GM21576 (cell line): ENCODE measurements around the gene MED16.

Source experiments
- ATAC-seq: cut with Tn5 transposase; IDR thresholded peaks from one replicate; pipeline ENCODE4 v1.9.1; 2021; ENCODE audit warnings: mild to moderate bottlenecking, moderate library complexity; ENCODE audit not compliant: unreplicated experiment

MED16 gene, protein sequence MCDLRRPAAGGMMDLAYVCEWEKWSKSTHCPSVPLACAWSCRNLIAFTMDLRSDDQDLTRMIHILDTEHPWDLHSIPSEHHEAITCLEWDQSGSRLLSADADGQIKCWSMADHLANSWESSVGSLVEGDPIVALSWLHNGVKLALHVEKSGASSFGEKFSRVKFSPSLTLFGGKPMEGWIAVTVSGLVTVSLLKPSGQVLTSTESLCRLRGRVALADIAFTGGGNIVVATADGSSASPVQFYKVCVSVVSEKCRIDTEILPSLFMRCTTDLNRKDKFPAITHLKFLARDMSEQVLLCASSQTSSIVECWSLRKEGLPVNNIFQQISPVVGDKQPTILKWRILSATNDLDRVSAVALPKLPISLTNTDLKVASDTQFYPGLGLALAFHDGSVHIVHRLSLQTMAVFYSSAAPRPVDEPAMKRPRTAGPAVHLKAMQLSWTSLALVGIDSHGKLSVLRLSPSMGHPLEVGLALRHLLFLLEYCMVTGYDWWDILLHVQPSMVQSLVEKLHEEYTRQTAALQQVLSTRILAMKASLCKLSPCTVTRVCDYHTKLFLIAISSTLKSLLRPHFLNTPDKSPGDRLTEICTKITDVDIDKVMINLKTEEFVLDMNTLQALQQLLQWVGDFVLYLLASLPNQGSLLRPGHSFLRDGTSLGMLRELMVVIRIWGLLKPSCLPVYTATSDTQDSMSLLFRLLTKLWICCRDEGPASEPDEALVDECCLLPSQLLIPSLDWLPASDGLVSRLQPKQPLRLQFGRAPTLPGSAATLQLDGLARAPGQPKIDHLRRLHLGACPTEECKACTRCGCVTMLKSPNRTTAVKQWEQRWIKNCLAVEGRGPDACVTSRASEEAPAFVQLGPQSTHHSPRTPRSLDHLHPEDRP

DNA sequence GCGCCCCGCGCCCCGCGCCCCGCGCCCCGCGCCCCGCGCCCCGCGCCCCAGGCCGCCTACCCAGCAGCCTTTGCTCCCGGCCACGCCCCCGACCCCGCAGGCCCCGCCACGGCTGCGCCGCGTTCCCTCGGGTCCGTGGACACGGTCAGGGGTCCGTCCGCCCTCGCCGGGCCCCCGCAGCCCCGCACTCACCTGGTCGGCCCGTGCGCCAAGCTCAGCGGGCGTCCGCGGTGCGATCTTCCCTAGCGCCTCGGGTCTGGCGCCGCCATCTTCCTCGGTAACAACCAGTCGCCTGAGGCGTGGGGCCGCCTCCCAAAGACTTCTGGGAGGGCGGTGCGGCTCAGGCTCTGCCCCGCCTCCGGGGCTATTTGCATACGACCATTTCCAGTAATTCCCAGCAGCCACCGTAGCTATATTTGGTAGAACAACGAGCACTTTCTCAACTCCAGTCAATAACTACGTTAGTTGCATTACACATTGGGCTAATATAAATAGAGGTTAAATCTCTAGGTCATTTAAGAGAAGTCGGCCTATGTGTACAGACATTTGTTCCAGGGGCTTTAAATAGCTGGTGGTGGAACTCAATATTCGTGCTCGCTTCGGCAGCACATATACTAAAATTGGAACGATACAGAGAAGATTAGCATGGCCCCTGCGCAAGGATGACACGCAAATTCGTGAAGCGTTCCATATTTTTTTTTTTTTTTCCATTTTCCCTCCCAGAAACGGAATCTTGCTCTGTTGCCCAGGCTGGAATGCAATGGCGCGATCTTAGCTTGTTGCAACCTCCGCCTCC, at the start of gene MED16, which contains the start of gene RNU6-9:
Gene MED16 (minus strand): TSS at position 294 of the 796 bp plus-strand sequence. CDS start 2,056 bp downstream, outside the sequence.
Gene RNU6-9 (plus strand): TSS at position 591 of the 796 bp plus-strand sequence.
- ATAC-seq = peak; percentile 79

DNA sequence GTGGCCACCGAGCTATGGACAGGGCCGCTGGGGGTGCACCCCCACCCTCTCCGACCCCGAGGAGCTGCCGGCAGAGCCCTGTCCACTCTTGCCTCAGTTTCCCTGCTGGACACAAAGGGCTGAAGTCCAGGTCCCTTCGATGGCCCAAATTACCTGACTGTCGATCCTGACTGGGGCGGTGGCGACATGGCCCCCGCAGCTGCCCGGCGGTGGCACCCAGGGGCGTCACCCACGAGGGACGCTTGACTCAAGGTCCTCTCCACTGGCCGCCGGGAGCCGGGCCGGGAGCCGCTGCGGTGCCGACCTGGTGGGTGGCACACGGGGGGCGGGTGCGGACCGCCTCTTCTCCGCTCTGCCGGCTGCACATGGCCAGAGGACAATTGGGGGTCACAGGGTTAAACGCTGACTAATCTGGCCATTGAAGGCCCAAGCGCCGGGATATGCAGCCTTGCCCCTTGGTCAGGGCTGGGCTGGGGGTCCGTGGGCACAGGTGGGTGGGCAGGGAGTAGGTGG, 49.2 kb upstream of the MED16 start:
- no peak for ATAC-seq

DNA sequence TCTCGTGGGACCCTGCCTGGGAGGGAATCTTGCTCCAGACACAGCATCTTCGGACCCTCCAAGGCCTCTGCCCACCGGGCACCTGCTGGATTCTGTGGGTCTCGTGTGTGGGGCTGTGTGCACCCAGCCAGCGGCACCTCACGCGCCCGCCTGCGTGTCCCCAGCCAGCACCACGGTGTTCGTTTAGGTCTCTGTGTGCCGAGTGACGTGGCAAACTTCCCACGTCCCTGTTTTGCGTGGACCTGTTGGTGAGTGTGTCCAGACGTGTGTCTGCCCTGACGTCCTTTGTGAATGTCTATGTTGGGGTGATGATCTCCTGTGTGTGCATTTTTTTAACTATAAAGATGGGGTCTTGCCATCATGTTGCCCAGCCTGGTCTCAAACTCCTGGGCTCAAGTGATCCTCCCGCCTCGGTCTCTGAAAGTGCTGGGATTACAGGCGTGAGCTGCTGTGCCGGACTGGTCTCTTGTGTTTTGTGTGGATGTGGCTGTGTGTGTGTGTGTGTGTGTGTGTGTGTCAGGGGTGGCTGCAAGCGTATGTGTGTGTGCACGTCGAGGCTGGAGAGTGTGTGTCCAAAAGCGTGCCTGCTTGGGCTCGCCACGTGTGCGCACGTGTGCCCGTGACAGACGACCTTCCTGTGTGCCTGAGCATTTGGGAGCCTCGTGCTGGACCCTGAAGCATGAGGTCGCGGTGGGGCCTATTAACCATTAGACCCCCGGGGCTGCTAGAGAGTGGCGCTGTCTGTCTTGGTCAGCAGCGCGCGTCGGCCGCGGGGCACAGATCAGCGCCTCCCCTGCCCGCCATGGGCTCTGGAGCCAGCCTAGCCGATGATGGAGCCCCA, 48.5 kb upstream of the MED16 start:
- ATAC-seq = no peak

DNA sequence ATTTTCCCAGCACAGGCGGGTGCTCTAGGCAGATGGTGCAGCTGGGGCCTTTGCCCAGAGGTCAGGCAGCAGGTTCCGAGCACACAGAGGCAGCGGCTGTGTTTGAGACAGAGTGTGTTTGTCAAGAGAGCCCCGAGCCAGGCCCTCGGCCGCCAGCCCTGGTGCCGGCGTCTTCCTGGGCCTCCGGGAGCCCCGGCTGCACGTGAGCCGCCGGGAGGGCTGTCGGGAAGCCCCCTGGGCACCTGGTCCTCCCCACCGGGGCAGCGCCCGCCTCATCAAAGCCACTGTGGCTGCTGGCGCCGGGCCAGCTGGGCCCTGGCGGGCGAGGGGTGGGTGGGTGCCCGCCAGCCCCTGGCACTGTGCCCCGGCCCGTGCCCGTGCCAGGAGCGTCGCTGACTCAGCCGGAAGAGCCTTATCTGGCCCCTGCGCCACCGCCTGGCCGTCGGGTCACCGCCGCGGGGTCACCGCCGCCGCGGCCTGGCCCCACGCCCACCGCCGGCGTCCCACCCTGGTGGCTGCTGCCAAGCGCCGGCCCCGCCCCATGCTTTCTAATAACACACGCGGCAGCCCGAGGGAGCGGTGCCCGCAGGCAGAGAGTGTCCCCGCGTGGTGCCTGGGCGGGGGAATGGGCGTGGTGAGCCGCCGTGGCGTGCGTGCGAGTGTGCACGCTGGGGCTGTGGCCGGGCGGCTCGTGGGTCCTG, 47.8 kb upstream of the MED16 start:
- ATAC-seq = no peak

DNA sequence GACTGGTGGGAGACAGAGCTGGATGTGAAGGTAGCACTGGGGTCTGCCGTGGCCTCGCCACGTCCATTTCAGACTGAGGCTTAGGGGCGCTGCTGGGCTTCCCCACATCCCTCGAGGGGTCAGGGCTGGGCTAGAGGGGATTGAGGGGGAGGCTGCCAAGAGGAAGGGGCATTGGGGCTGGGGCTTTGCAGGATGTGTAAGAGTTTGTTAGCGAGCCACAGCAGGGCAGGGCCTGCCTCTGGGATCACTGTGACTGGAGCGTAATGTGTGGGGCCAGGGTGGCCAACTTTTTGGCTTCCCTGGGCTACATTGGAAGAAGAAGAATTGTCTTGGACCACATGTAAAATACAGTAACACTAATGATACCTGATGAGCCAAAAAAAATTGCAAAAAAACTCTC, 46.9 kb upstream of the MED16 start:
- ATAC-seq = no peak

DNA sequence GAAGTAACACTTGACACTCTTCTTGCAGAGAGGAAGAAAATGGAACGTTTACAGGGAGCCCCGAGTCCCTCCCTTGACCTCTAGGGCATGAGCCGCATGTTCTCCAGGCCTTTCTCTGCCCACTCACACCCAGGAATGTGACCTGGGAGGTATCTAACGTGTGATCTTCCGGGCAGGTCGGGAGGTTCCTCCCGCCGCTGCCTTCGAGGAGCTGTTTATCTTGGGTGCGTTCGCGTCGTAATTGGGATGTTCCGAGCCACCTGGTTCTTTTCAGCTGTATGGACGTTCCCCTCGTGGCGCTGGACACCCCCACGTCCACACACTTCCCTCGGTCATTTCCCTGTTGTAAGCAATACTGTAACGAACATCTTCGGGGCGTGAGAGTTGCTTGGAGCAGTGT, 46.5 kb upstream of the MED16 start:
- no peak for ATAC-seq

DNA sequence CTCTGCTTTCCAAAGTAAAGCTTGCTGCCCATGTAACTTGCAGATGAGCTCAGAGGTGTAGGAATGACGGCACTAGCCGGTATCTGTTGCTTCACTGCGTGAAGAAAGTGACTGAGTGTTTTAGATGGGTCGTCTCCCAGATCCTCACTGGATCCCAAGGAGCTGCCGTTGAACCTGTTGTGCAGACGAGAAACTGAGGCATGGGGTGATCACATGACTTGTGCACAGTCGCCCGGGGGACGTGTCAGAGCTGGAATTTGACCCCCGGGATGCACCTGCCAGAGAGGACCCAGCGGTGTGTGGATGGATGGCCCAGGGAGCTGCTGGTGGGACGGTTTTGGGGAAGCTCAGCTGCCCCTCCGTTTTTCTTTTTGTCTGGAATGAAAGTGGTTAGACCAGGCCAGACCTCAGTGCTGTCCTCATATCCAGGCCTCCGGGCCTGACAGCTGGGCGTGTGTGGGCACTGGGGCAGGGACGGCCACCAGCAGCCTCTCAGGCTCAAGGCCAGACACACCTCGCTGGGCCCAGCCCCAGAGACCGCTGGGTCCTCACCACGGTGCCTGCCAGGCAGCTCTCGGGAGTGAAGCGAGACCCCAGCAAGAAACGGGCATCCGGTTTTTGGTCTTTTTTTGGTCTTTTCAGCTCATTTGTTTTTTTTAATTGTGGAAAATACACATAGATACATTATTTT, 45.4 kb upstream of the MED16 start:
- ATAC-seq = no peak

DNA sequence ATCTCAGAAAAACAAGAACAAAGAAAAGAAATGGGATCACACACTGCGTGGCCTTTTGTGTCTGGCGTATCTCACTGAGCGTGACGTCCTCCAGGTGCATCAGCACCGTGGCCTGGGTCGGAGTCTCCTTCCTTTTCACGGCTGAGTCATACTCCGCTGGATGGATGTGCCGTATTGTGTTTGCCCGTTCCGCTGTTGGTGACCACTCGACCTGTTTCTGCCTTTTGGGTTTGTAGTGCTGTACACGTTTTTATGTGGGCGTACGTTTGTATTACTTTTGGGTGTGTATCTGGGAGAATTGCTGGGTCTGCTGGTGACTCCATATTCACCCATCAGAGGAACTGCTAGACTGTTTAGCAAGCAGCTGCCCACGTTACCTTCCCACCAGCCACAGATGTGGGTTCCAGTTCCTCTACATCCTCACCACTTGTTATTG, 44.3 kb upstream of the MED16 start:
- no peak for ATAC-seq

DNA sequence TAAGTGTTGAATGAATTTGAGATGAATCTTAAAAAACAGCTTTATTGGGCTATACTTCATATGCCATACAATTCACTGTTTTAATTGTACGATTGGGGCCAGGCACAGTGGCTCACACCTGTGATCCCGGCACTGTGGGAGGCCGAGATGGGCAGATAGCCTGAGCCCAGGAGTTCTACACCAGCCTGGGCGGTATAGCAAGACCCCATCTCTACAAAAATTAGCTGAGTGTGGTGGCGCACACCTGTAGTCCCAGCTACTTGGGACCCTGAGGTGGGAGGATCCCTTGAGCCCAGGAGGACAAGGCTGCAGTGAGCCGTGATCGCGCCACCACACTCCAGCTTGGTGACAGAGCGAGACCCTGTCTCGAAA, 43.2 kb upstream of the MED16 start:
- ATAC-seq = no peak

DNA sequence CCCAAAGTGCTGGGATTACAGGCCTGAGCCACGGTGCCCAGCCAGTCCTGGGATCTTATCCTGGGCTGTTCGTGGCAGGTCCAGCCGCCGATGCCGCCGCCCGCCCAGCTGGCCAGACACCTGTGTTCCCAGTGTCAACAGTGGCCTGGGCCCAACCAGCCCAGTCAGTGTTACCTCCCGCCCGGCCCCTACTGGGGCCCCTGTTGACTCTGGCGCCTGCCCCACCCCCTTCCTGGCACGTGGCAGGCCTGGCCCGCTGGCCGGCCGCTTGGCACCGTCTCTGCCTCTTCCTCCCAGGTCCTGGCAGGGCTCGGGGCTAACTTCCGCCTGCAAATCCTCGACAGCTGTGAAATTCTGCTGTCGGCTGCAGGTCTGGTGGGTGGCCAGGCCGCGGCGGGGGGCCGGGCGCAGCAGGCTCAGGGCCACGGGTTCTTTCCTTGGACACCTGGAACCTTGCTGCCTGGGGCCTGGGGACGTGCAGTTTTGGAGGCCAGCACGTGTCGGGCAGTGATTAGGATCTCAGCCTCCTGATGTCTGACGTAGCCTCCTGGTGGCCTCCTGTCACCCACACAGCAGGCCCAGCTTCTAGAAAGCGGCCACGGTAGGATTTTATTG, 42.0 kb upstream of the MED16 start:
- ATAC-seq = no peak

DNA sequence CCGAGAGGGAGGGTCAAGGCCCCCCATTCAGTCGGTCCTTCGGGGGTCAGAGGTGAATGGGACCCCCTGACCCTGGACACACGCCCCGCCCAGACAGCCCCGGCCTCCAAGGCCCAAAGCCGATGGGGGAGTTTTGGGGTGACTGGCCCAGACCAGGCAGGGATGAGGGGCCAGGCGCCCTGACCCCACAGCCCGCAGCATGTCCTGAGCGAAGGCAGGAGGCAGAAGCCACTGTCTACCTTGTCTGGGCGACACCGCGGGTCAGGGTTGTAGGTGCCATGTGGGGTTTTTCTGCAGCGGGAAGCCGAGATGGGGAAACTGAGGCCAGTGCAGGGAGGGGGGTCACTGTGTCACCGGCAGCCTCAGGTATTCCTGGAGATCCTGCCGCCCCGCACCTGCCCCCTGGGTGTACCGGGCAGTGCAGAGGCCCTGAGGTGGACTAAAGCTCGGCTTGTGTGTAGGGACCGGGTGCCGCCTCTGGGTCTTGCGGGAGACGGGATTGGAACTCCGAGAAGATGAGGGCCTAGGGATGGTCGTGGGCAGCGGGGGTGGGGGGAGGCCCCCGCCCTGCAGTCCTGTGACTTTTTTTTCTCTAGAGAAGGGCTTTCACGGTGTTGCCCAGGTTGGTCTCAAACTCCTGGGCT, 41.3 kb upstream of the MED16 start:
- ATAC-seq = no peak

DNA sequence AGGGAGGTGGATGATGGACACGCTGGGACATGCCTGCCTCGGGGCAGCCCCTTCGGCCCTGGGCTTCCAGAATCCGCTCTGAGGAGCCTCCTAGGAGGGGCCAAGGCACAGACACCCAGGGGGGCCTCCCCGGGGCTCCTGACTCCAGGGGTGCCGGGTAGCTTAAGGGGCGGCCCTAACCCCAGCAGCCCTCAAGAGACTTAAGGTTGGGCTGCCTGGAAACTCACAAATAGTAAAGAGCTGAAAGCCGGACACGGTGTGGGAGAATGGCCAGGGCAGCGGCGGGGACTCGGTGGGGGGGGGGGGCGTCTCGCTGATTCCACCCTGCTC, 40.5 kb upstream of the MED16 start:
- no peak for ATAC-seq

DNA sequence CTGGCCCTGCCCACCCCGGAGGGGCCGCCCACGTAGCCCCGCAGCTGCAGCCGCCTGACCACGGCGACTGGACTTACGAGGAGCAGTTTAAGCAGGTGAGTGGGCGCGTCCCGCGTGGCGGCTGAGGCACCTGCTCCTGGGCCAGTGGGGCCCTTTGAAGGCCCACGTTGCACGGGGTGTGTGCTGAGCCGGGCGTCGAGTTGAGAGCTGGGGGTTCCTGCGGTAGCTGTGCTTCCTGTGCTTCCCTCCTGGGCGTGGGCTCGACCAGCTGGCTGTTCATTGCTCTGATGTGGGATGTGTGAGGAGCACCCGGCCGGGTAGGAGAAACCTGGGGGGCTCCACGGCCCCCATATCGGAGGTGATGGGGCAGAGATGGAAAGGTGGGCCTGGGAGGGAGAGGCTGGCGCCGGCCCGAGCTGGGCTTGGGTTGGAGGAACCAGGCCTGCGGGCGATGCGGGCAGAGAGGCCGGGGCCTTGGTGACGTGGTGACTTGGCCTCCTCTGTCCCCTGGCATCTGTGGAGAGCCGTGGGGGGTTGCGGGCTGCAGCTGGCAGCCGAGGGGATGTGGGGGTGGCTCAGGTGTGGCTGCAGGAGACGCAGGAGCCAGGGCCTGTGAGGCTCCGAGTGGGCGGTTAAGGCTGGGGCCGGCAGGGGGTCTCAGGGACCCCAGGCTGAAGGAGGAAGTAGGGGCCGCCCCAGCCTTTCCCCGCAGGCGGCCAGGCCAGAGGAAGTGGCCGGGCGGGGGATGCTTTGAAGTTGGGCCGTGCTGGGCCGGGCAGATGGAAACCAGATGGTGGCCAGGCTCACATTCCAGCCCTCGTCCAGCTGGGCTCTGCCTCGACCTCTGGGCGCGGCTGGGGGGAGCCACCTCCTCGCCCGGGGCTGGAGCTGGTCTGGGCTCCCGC, 39.9 kb upstream of the MED16 start:
- no peak for ATAC-seq

DNA sequence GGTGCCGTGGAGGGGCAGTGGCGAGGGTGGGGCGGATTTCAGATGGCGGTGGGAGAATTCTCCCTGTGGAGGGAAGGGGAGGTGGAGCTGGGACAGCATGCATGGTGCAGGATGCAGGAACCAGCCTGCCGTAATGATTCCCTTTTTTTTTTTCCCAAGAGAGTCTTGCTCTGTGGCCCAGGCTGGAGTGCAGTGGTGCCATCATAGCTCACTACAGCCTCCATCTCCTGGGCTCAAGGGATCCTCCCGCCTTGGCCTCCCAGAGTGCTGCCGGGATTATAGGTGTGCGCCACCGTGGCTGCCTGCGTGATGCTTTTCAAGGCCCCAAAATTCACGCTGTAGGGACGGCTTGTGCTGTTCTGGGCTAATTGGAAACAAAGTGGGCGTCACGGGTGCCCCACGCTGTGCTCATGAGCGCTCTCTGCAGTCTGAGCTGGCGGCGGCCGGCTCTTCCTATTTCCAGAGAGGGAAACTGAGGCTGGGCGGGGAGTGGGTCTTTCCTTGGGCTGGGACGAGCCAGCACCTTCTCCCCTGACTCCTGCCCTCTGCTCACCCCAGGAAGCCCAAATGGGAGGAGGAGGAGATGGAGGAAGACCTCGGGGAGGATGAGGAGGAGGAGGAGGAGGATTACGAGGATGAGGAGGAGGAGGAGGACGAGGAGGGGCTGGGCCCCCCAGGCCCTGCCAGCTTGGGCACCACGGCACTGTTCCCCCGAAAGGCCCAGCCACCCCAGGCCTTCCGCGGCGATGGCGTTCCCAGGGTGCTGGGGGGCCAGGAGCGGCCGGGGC, 39.1 kb upstream of the MED16 start:
- no peak for ATAC-seq

DNA sequence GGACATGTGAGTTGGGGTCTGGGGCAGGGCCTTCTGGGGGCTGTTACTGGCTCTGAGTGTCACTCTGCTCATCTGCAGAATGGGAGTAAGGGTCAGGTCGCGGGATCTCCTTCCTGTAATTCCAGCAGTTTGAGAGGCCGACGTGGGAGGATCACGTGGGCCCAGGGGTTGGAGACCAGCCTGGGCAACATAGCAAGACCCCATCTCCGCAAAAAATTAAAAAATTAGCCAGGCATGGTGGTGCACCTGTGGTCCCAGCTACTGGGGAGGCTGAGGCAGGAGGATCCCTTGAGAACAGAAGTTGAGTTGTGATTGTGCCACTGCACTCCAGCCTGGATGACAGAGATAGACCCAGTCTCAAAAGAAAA, 36.9 kb upstream of the MED16 start:
- no peak for ATAC-seq

DNA sequence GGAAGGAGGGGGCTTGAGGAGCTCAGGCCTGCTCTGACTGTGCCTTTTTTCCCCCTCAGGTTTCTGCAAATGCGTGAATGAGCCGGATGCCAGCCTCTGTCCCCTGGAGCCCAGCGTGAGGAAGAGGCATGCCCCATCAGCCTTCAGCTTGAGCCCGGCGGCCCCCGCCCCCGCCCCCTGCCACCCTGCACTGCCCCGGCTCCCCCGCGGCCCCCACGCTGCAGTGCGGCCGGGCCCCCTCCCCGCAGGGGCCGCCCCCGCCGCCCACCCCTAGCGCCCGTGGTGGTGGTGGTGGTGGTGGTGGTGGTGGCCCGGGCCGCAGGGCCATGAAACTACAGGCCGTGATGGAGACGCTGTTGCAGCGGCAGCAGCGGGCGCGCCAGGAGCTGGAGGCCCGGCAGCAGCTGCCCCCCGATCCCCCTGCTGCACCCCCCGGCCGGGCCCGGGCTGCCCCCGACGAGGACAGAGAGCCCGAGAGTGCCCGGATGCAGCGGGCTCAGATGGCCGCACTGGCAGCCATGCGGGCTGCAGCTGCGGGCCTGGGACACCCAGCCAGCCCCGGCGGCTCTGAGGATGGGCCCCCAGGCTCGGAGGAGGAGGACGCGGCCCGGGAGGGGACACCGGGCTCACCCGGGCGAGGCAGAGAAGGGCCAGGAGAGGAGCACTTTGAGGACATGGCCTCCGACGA, 36.4 kb upstream of the MED16 start:
- no peak for ATAC-seq
